ENCODE data around the gene STXBP1. TPM values are rescaled to one million over a fixed set of nuclear protein-coding genes. Genes with fewer than 3 reads are reported as not detected.

The STXBP1 gene
- total and polyA plus RNA-seq, 9 of the 15 experiments (the other 6 are each of a cell fraction or from before 2014, with no cell fraction given), result 4.6 to 35.1 (median 9.7) TPM

DNA sequence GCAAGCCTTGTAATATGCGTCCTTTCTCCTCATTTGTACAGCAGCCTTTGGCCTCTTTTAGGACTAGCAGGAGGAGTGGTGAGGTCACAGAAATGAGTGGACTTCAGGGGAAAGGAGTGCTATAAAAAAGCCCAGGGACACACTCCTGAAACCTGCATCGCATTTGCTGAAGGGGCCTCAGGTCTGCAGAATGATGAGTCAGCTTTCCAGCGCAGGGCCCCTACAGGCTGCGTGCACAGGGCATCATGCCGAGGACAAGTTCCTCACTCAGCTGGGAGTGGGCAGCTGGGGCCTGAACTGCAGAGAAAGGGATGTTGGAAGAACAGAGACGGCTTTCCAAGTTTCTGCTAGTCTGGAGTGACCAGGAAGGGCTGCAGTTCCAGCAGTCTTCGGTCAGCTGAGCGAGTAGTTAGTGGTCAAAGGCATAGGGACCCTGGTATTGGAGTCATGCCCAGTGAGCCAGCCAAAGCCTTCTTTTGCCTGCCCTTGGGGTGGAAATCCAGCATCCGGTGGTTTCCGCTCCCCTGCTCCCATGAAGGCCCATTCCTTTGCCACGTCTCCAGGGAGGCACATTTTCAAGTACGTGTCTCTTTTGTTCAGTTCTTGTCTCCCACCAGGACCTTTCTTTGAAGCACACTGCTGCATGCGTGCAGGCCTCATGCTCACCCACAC lies 77.4 kb downstream of the STXBP1 start (continued):
- no peak for TF ChIP-seq ZNF184 (CRISPR knock-in tag; IDR thresholded peaks at IDR 0.05)
- TF ChIP-seq ZNF316 (IDR thresholded peaks at IDR 0.05), result peak; percentile 77
- TF ChIP-seq RBM22 (IDR thresholded peaks at IDR 0.05; ENCODE audit: low read depth, low read length, poor library complexity, severe bottlenecking), result no peak
- TF ChIP-seq SMAD1 (IDR thresholded peaks at IDR 0.05; ENCODE audit: low read depth, low read length, partially characterized antibody), result no peak

DNA sequence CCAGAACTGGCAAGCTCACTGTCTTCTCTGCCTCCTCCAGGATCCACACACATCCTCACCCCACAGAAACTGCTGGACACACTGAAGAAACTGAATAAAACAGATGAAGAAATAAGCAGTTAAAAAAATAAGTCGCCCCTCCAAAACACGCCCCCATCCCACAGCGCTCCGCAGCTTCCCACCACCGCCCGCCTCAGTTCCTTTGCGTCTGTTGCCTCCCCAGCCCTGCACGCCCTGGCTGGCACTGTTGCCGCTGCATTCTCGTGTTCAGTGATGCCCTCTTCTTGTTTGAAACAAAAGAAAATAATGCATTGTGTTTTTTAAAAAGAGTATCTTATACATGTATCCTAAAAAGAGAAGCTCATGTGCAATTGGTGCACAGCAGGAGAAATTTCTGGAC lies 78.7 kb downstream of the STXBP1 start:
- no peaks in the 10 kb centered on the region for H3K27me3 ChIP-seq (ENCODE audit: control insufficient read depth in 2 of 2, insufficient read depth in 2 of 2, low read length in 2 of 2)
- 79% methylated on average over 10 of the region's 10 CpGs for WGBS (ENCODE audit: insufficient coverage, low coverage, missing lambda C conversion rate)
- ATAC-seq (no peak), DNase-seq (ENCODE audit: extremely low read depth in 1 of 4, low spot score in 3 of 4) (no peak), FAIRE-seq (no peak)
- H3K9ac ChIP-seq (ENCODE audit: insufficient read depth in 1 of 2, low read depth in 2 of 2, low read length in 2 of 2), result no peak overlapping the region
- H3K9me3 ChIP-seq (replicated peaks; ENCODE audit: control insufficient read depth, insufficient read depth, low read depth, low read length), result no peaks in the 10 kb centered on the region
- no peaks in the 10 kb centered on the region for H4K20me1 ChIP-seq (replicated peaks; ENCODE audit: control insufficient read depth, insufficient read depth, low read length)
- in situ Hi-C loops (cut with MboI), result no loop called here
- H3K27ac ChIP-seq (ENCODE audit: extremely low read depth, low read depth, low read length), result no peak overlapping the region
- no peak overlapping the region for H2AFZ ChIP-seq (ENCODE audit: low read depth, low read length)
- H3K4me3 ChIP-seq, result no peak overlapping the region
- H3K36me3 ChIP-seq (ENCODE audit: control insufficient read depth, insufficient read depth, low read length), result peaks cover 5% of the 10 kb centered on the region; the same call in 1 of the 3 replicates
- CTCF ChIA-PET (ENCODE audit: low intra/inter-chr PET ratio), result no interaction called here
- H3K4me2 ChIP-seq (ENCODE audit: insufficient read depth, low read length), result no peak overlapping the region
- POLR2A ChIA-PET, result interaction anchor here (0.6 kb wide), 1 partner anchor 17 kb away, joined by 3 read pairs; the partner anchor contains the start of gene CFAP157
- no peaks in the 10 kb centered on the region for H3K9me1 ChIP-seq (ENCODE audit: control insufficient read depth, insufficient read depth, low read length)
- BruUV-seq (replicated peaks), result no TSS peak
- intact Hi-C loops (cut with micrococcal nuclease), result no loop called here
- H3K4me1 ChIP-seq (replicated peaks in 1 of 2; ENCODE audit: control insufficient read depth in 2 of 2, insufficient read depth in 2 of 2, low read length in 2 of 2), result no peaks in the 10 kb centered on the region
- H3K79me2 ChIP-seq (ENCODE audit: control insufficient read depth, insufficient read depth, low read length), result no peaks in the 10 kb centered on the region
- TF ChIP-seq ZNF699 (CRISPR knock-in tag; IDR thresholded peaks at IDR 0.05; ENCODE audit: insufficient replicate concordance), result no peak
- TF ChIP-seq ETV1 (tag; conservative IDR thresholded peaks at IDR 0.05; ENCODE audit: low read depth), result no peak
- TF ChIP-seq, protein P1, sequence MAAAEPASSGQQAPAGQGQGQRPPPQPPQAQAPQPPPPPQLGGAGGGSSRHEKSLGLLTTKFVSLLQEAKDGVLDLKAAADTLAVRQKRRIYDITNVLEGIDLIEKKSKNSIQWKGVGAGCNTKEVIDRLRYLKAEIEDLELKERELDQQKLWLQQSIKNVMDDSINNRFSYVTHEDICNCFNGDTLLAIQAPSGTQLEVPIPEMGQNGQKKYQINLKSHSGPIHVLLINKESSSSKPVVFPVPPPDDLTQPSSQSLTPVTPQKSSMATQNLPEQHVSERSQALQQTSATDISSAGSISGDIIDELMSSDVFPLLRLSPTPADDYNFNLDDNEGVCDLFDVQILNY (CRISPR knock-in tag; IDR thresholded peaks at IDR 0.05), result no peak
- no peak for TF ChIP-seq FIP1L1 (IDR thresholded peaks at IDR 0.05; ENCODE audit: low read depth, low read length, poor library complexity, severe bottlenecking)
- TF ChIP-seq MTA2 (IDR thresholded peaks at IDR 0.05; ENCODE audit: low read depth), result no peak
- no peak for TF ChIP-seq KAT2B (IDR thresholded peaks at IDR 0.05; ENCODE audit: low read depth, low read length)
- no peak for TF ChIP-seq CEBPG (CRISPR knock-in tag; IDR thresholded peaks at IDR 0.05)
- no peak for TF ChIP-seq CEBPG (tag; conservative IDR thresholded peaks at IDR 0.05 in 1 of 2, IDR thresholded peaks at IDR 0.05 in 1 of 2)
- TF ChIP-seq, protein P2, sequence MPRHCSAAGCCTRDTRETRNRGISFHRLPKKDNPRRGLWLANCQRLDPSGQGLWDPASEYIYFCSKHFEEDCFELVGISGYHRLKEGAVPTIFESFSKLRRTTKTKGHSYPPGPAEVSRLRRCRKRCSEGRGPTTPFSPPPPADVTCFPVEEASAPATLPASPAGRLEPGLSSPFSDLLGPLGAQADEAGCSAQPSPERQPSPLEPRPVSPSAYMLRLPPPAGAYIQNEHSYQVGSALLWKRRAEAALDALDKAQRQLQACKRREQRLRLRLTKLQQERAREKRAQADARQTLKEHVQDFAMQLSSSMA (CRISPR knock-in tag; IDR thresholded peaks at IDR 0.05), result no peak
- no peak for TF ChIP-seq WHSC1 (IDR thresholded peaks at IDR 0.05; ENCODE audit: low read length)
- TF ChIP-seq KLF16 (IDR thresholded peaks at IDR 0.05), result no peak
- TF ChIP-seq ZBTB8A (IDR thresholded peaks at IDR 0.05; ENCODE audit: partially characterized antibody), result no peak
- TF ChIP-seq NEUROD1 (IDR thresholded peaks at IDR 0.05; ENCODE audit: borderline replicate concordance, low read depth, low read length, partially characterized antibody), result no peak
- no peak for TF ChIP-seq U2AF1 (optimal IDR thresholded peaks at IDR 0.05; ENCODE audit: low read depth, low read length)
- TF ChIP-seq SMAD4 (CRISPR knock-in tag; conservative IDR thresholded peaks at IDR 0.05), result no peak
- TF ChIP-seq SRSF9 (IDR thresholded peaks at IDR 0.05; ENCODE audit: borderline replicate concordance, low read depth, low read length), result no peak
- TF ChIP-seq CCNT2 (IDR thresholded peaks at IDR 0.05; ENCODE audit: borderline replicate concordance, extremely low read depth, insufficient read length, low read depth, low read length), result no peak
- TF ChIP-seq DACH1 (IDR thresholded peaks at IDR 0.05; ENCODE audit: partially characterized antibody), result no peak

Measured in K562 (cell line).